ENCODE data around the gene KATNIP. TPM values are rescaled to one million over a fixed set of nuclear protein-coding genes. Genes with fewer than 3 reads are reported as not detected.

KATNIP gene
- total and polyA plus RNA-seq, 2 of the 13 experiments (the other 11 are each of a cell fraction or from before 2014, with no cell fraction given): 9.7 to 12.0 TPM

DNA sequence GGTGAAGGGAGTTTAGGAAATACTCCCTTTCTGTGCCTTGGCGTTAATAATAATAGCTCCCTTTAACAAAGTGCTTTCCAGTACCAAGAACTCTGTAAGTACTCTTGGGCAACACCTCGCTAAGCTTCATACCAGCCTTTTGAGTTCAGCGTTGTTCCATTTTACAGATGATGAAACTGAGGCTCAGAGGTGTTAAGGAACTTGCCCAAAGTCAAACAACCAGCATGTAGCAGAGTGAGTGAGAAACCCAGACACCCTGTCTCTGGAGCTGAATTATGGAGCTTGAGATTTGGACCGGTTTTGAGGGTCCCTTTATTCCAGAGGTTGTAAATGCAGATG, 607 bp downstream of the KATNIP start:
- Histone ChIP-seq H3K79me2 (ENCODE audit: insufficient read depth, low read length) (peaks cover 36% of the 10 kb centered on the region), H3K27ac (ENCODE audit: extremely low read length, insufficient read depth, low read length) (peak overlapping the region; percentile 64), H3K27me3 (ENCODE audit: control insufficient read depth in 1 of 2, insufficient read depth in 2 of 2, low read length in 2 of 2) (no peaks in the 10 kb centered on the region; a peak in 1 of 5 replicates), H3K9ac (ENCODE audit: insufficient read depth, low read depth, low read length) (peak overlapping the region; percentile 87), H3K4me3 (replicated peaks in 1 of 3; ENCODE audit: insufficient read depth in 1 of 3, low read depth in 2 of 3, low read length in 3 of 3) (peak overlapping the region; percentile 85 to 98 (median 93)), H3K36me3 (replicated peaks in 1 of 2; ENCODE audit: control insufficient read depth in 1 of 2, insufficient read depth in 2 of 2, low read length in 2 of 2) (peaks cover 1 to 6% of the 10 kb centered on the region in 2 experiments; a peak in 4 of 5 replicates), H3K4me1 (ENCODE audit: insufficient read depth, low read length) (peaks cover 34% of the 10 kb centered on the region), H3K9me3 (ENCODE audit: low read length) (no peaks in the 10 kb centered on the region), H4K20me1 (ENCODE audit: insufficient read depth, low read length) (peaks cover 13% of the 10 kb centered on the region), H3K4me2 (ENCODE audit: low read depth, low read length) (peak overlapping the region; percentile 73), H2AFZ (ENCODE audit: low read length) (no peak overlapping the region)
- CTCF ChIA-PET (ENCODE audit: low intra/inter-chr PET ratio, low total read pairs): no interaction called here
- ATAC-seq: no peak
- no peak for FAIRE-seq
- BruUV-seq (replicated peaks): TSS peak; percentile 87
- POLR2A ChIA-PET: interaction anchor here (1.1 to 1.9 kb wide), 9 partner anchors 9 to 347 kb away, joined by 3 to 36 read pairs (median 5); partner anchors contain the start of gene KDM8
- in situ Hi-C loops (cut with HindIII; ENCODE audit: extremely low pct_ligation_motif_present, low pct_unique_long_range_greater_than_20kb): no loop called here
- intact Hi-C loops (cut with micrococcal nuclease; ENCODE audit: unreplicated experiment): loop anchor here (2.0 kb wide), 1 partner anchor 28 kb away; no protein-coding TSS in a partner anchor
- WGBS (ENCODE audit: low lambda C conversion rate): 13% methylated on average over 4 of the region's 4 CpGs
- DNase-seq (ENCODE audit: low spot score): no peak
- no peak for TF ChIP-seq ARID2 (CRISPR knock-in tag; IDR thresholded peaks at IDR 0.05; ENCODE audit: borderline replicate concordance)
- TF ChIP-seq XBP1 (CRISPR knock-in tag; IDR thresholded peaks at IDR 0.05): no peak
- no peak; the same call in 1 of the 2 replicates for TF ChIP-seq MEF2D (CRISPR knock-in tag; IDR thresholded peaks at IDR 0.05)
- TF ChIP-seq ZNF891 (CRISPR knock-in tag; IDR thresholded peaks at IDR 0.05): no peak
- TF ChIP-seq, protein P1, sequence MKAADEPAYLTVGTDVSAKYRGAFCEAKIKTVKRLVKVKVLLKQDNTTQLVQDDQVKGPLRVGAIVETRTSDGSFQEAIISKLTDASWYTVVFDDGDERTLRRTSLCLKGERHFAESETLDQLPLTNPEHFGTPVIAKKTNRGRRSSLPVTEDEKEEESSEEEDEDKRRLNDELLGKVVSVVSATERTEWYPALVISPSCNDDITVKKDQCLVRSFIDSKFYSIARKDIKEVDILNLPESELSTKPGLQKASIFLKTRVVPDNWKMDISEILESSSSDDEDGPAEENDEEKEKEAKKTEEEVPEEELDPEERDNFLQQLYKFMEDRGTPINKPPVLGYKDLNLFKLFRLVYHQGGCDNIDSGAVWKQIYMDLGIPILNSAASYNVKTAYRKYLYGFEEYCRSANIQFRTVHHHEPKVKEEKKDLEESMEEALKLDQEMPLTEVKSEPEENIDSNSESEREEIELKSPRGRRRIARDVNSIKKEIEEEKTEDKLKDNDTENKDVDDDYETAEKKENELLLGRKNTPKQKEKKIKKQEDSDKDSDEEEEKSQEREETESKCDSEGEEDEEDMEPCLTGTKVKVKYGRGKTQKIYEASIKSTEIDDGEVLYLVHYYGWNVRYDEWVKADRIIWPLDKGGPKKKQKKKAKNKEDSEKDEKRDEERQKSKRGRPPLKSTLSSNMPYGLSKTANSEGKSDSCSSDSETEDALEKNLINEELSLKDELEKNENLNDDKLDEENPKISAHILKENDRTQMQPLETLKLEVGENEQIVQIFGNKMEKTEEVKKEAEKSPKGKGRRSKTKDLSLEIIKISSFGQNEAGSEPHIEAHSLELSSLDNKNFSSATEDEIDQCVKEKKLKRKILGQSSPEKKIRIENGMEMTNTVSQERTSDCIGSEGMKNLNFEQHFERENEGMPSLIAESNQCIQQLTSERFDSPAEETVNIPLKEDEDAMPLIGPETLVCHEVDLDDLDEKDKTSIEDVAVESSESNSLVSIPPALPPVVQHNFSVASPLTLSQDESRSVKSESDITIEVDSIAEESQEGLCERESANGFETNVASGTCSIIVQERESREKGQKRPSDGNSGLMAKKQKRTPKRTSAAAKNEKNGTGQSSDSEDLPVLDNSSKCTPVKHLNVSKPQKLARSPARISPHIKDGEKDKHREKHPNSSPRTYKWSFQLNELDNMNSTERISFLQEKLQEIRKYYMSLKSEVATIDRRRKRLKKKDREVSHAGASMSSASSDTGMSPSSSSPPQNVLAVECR (CRISPR knock-in tag; IDR thresholded peaks at IDR 0.05; ENCODE audit: borderline replicate concordance): no peak
- TF ChIP-seq SAFB2 (CRISPR knock-in tag; IDR thresholded peaks at IDR 0.05; ENCODE audit: borderline replicate concordance, low read depth): 0 out of 2 replicates have a peak, but pooled peaks have one; percentile 20
- TF ChIP-seq, protein P2, sequence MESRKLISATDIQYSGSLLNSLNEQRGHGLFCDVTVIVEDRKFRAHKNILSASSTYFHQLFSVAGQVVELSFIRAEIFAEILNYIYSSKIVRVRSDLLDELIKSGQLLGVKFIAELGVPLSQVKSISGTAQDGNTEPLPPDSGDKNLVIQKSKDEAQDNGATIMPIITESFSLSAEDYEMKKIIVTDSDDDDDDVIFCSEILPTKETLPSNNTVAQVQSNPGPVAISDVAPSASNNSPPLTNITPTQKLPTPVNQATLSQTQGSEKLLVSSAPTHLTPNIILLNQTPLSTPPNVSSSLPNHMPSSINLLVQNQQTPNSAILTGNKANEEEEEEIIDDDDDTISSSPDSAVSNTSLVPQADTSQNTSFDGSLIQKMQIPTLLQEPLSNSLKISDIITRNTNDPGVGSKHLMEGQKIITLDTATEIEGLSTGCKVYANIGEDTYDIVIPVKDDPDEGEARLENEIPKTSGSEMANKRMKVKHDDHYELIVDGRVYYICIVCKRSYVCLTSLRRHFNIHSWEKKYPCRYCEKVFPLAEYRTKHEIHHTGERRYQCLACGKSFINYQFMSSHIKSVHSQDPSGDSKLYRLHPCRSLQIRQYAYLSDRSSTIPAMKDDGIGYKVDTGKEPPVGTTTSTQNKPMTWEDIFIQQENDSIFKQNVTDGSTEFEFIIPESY (CRISPR knock-in tag; IDR thresholded peaks at IDR 0.05): 0 out of 2 replicates have a peak, but pooled peaks have one; percentile 23
- TF ChIP-seq, protein P3, sequence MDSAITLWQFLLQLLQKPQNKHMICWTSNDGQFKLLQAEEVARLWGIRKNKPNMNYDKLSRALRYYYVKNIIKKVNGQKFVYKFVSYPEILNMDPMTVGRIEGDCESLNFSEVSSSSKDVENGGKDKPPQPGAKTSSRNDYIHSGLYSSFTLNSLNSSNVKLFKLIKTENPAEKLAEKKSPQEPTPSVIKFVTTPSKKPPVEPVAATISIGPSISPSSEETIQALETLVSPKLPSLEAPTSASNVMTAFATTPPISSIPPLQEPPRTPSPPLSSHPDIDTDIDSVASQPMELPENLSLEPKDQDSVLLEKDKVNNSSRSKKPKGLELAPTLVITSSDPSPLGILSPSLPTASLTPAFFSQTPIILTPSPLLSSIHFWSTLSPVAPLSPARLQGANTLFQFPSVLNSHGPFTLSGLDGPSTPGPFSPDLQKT (CRISPR knock-in tag; IDR thresholded peaks at IDR 0.05; ENCODE audit: borderline replicate concordance): no peak
- TF ChIP-seq MED13 (CRISPR knock-in tag; IDR thresholded peaks at IDR 0.05): no peak
- TF ChIP-seq ZFP36L2 (CRISPR knock-in tag; IDR thresholded peaks at IDR 0.05): no peak
- TF ChIP-seq PHF8 (CRISPR knock-in tag; IDR thresholded peaks at IDR 0.05): no peak
- TF ChIP-seq KDM1A (CRISPR knock-in tag; IDR thresholded peaks at IDR 0.05): peak; percentile 87
- TF ChIP-seq, protein P4, sequence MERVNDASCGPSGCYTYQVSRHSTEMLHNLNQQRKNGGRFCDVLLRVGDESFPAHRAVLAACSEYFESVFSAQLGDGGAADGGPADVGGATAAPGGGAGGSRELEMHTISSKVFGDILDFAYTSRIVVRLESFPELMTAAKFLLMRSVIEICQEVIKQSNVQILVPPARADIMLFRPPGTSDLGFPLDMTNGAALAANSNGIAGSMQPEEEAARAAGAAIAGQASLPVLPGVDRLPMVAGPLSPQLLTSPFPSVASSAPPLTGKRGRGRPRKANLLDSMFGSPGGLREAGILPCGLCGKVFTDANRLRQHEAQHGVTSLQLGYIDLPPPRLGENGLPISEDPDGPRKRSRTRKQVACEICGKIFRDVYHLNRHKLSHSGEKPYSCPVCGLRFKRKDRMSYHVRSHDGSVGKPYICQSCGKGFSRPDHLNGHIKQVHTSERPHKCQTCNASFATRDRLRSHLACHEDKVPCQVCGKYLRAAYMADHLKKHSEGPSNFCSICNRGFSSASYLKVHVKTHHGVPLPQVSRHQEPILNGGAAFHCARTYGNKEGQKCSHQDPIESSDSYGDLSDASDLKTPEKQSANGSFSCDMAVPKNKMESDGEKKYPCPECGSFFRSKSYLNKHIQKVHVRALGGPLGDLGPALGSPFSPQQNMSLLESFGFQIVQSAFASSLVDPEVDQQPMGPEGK (CRISPR knock-in tag; IDR thresholded peaks at IDR 0.05): 0 out of 2 replicates have a peak, but pooled peaks have one; percentile 20
- no peak for TF ChIP-seq KLF15 (CRISPR knock-in tag; IDR thresholded peaks at IDR 0.05; ENCODE audit: borderline replicate concordance)
- TF ChIP-seq ZNF776 (CRISPR knock-in tag; IDR thresholded peaks at IDR 0.05): no peak
- peak; percentile 59 for TF ChIP-seq RCOR2 (CRISPR knock-in tag; IDR thresholded peaks at IDR 0.05)

Measured in HepG2 (cell line).